ENCODE data around the gene PLEK. TPM values are rescaled to one million over a fixed set of nuclear protein-coding genes. Genes with fewer than 3 reads are reported as not detected.
A peak's percentile ranks its signal among the peaks of the same experiment; 100 is the strongest.

Gene PLEK
- total and polyA plus RNA-seq, 2 of the 13 experiments (the other 11 are each of a cell fraction or from before 2014, with no cell fraction given), result not detected

GRCh38 chr2:68441179-68441993, 76.3 kb downstream of the PLEK start (continued):
- TF ChIP-seq, protein P1, sequence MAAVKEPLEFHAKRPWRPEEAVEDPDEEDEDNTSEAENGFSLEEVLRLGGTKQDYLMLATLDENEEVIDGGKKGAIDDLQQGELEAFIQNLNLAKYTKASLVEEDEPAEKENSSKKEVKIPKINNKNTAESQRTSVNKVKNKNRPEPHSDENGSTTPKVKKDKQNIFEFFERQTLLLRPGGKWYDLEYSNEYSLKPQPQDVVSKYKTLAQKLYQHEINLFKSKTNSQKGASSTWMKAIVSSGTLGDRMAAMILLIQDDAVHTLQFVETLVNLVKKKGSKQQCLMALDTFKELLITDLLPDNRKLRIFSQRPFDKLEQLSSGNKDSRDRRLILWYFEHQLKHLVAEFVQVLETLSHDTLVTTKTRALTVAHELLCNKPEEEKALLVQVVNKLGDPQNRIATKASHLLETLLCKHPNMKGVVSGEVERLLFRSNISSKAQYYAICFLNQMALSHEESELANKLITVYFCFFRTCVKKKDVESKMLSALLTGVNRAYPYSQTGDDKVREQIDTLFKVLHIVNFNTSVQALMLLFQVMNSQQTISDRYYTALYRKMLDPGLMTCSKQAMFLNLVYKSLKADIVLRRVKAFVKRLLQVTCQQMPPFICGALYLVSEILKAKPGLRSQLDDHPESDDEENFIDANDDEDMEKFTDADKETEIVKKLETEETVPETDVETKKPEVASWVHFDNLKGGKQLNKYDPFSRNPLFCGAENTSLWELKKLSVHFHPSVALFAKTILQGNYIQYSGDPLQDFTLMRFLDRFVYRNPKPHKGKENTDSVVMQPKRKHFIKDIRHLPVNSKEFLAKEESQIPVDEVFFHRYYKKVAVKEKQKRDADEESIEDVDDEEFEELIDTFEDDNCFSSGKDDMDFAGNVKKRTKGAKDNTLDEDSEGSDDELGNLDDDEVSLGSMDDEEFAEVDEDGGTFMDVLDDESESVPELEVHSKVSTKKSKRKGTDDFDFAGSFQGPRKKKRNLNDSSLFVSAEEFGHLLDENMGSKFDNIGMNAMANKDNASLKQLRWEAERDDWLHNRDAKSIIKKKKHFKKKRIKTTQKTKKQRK (IDR thresholded peaks at IDR 0.05; ENCODE audit: low read length), result no peak
- TF ChIP-seq, protein P2, sequence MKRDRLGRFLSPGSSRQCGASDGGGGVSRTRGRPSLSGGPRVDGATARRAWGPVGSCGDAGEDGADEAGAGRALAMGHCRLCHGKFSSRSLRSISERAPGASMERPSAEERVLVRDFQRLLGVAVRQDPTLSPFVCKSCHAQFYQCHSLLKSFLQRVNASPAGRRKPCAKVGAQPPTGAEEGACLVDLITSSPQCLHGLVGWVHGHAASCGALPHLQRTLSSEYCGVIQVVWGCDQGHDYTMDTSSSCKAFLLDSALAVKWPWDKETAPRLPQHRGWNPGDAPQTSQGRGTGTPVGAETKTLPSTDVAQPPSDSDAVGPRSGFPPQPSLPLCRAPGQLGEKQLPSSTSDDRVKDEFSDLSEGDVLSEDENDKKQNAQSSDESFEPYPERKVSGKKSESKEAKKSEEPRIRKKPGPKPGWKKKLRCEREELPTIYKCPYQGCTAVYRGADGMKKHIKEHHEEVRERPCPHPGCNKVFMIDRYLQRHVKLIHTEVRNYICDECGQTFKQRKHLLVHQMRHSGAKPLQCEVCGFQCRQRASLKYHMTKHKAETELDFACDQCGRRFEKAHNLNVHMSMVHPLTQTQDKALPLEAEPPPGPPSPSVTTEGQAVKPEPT (CRISPR knock-in tag; IDR thresholded peaks at IDR 0.05; ENCODE audit: low read depth), result no peak
- TF ChIP-seq KLF15 (CRISPR knock-in tag; IDR thresholded peaks at IDR 0.05; ENCODE audit: borderline replicate concordance) (no peak), MTERF4 (CRISPR knock-in tag; IDR thresholded peaks at IDR 0.05) (no peak), ISX (CRISPR knock-in tag; conservative IDR thresholded peaks at IDR 0.05) (no peak), ZNF615 (CRISPR knock-in tag; IDR thresholded peaks at IDR 0.05; ENCODE audit: borderline replicate concordance) (no peak), RFX5 (IDR thresholded peaks at IDR 0.05; ENCODE audit: low read depth, low read length) (0 out of 2 replicates have a peak, but pooled peaks have one; percentile 12), LBX2 (CRISPR knock-in tag; IDR thresholded peaks at IDR 0.05; ENCODE audit: borderline replicate concordance) (no peak), ZFP37 (CRISPR knock-in tag; IDR thresholded peaks at IDR 0.05; ENCODE audit: borderline replicate concordance) (no peak), ZNF326 (CRISPR knock-in tag; IDR thresholded peaks at IDR 0.05; ENCODE audit: borderline replicate concordance) (no peak), ZSCAN25 (CRISPR knock-in tag; IDR thresholded peaks at IDR 0.05) (no peak), ATF7 (IDR thresholded peaks at IDR 0.05) (no peak), ATF7 (CRISPR knock-in tag; IDR thresholded peaks at IDR 0.05) (no peak)
- TF ChIP-seq, protein P3, sequence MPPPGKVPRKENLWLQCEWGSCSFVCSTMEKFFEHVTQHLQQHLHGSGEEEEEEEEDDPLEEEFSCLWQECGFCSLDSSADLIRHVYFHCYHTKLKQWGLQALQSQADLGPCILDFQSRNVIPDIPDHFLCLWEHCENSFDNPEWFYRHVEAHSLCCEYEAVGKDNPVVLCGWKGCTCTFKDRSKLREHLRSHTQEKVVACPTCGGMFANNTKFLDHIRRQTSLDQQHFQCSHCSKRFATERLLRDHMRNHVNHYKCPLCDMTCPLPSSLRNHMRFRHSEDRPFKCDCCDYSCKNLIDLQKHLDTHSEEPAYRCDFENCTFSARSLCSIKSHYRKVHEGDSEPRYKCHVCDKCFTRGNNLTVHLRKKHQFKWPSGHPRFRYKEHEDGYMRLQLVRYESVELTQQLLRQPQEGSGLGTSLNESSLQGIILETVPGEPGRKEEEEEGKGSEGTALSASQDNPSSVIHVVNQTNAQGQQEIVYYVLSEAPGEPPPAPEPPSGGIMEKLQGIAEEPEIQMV (CRISPR knock-in tag; IDR thresholded peaks at IDR 0.05; ENCODE audit: low read depth), result no peak
- TF ChIP-seq, protein P4, sequence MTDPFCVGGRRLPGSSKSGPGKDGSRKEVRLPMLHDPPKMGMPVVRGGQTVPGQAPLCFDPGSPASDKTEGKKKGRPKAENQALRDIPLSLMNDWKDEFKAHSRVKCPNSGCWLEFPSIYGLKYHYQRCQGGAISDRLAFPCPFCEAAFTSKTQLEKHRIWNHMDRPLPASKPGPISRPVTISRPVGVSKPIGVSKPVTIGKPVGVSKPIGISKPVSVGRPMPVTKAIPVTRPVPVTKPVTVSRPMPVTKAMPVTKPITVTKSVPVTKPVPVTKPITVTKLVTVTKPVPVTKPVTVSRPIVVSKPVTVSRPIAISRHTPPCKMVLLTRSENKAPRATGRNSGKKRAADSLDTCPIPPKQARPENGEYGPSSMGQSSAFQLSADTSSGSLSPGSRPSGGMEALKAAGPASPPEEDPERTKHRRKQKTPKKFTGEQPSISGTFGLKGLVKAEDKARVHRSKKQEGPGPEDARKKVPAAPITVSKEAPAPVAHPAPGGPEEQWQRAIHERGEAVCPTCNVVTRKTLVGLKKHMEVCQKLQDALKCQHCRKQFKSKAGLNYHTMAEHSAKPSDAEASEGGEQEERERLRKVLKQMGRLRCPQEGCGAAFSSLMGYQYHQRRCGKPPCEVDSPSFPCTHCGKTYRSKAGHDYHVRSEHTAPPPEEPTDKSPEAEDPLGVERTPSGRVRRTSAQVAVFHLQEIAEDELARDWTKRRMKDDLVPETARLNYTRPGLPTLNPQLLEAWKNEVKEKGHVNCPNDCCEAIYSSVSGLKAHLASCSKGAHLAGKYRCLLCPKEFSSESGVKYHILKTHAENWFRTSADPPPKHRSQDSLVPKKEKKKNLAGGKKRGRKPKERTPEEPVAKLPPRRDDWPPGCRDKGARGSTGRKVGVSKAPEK (CRISPR knock-in tag; IDR thresholded peaks at IDR 0.05; ENCODE audit: borderline replicate concordance), result no peak

Measured in HepG2 (cell line).